WI38 (cell line): Measurements from ENCODE around the gene NT5C3A.
A peak's percentile ranks its signal among the peaks of the same experiment; 100 is the strongest.
"Not testable (repeated sequence)": the region's sequence is repeated elsewhere in the genome, so short reads cannot be mapped to it uniquely, and the experiment has no call there.

ENCODE experiments used
- H3K4me3 ChIP-seq: 2 replicates; pipeline ENCODE4 v1.5.1; 2011; ENCODE audit warnings: low read depth, mild to moderate bottlenecking, control low read depth, low read length
- CTCF ChIP-seq: IDR thresholded peaks from 2 replicates; pipeline ENCODE4 v1.5.1; 2012; ENCODE audit warnings: low read depth, mild to moderate bottlenecking, control low read depth, low read length

Gene NT5C3A

GRCh38 chr7:32971967-32972366 lies 90.6 kb downstream of the NT5C3A start:
- H3K4me3 ChIP-seq: not testable (repeated sequence)

- not testable (repeated sequence) for H3K4me3 ChIP-seq
Measured at GRCh38 chr7:32967268-32967582, 95.4 kb downstream of the NT5C3A start.

GRCh38 chr7:32966489-32967267 lies 95.9 kb downstream of the NT5C3A start:
- not testable (repeated sequence) for H3K4me3 ChIP-seq

- not testable (repeated sequence) for H3K4me3 ChIP-seq
- peak; percentile 22 for TF ChIP-seq CTCF
Measured at GRCh38 chr7:32964461-32965159, 98.0 kb downstream of the NT5C3A start.
